HEK293 (cell line): ENCODE data around the gene CCDC73.

Experiments
- KLF8 ChIP-seq: fragments of 450-650 bp; formaldehyde crosslinking; IDR thresholded peaks from 2 replicates; pipeline ENCODE4 v1.5.1; 2016; ENCODE audit warnings: missing biosample characterization, missing genetic modification characterization
- SP7 ChIP-seq: fragments of 450-650 bp; formaldehyde crosslinking; IDR thresholded peaks from 2 replicates; pipeline ENCODE4 v1.5.1; 2016; ENCODE audit warnings: missing biosample characterization, missing genetic modification characterization
- ZNF169 ChIP-seq: fragments of 450-650 bp; formaldehyde crosslinking; IDR thresholded peaks from 2 replicates; pipeline ENCODE4 v1.5.1; 2016; ENCODE audit warnings: missing biosample characterization, missing genetic modification characterization
- ZNF202 ChIP-seq: fragments of 450-650 bp; formaldehyde crosslinking; IDR thresholded peaks from 2 replicates; pipeline ENCODE4 v1.5.1; 2016; ENCODE audit warnings: missing biosample characterization, missing genetic modification characterization, borderline replicate concordance
- ZNF214 ChIP-seq: fragments of 450-650 bp; formaldehyde crosslinking; IDR thresholded peaks from 2 replicates; pipeline ENCODE4 v1.5.1; 2017; ENCODE audit warnings: missing biosample characterization, mild to moderate bottlenecking, missing genetic modification characterization, borderline replicate concordance
- ZNF223 ChIP-seq: fragments of 450-650 bp; formaldehyde crosslinking; IDR thresholded peaks from 2 replicates; pipeline ENCODE4 v1.5.1; 2016; ENCODE audit warnings: missing biosample characterization, missing genetic modification characterization
- ZNF518A ChIP-seq: fragments of 450-650 bp; formaldehyde crosslinking; conservative IDR thresholded peaks from 2 replicates; pipeline ENCODE4 v1.5.1; 2016; ENCODE audit warnings: low read depth, missing biosample characterization, missing genetic modification characterization
- ZNF558 ChIP-seq: fragments of 450-650 bp; formaldehyde crosslinking; IDR thresholded peaks from 2 replicates; pipeline ENCODE4 v1.5.1; 2016; ENCODE audit warnings: missing biosample characterization, missing genetic modification characterization
- ZNF660 ChIP-seq: fragments of 450-650 bp; IDR thresholded peaks from 2 replicates; pipeline ENCODE4 v1.5.1; 2018; ENCODE audit warnings: missing biosample characterization, mild to moderate bottlenecking, missing genetic modification characterization
- ZNF701 ChIP-seq: fragments of 450-650 bp; formaldehyde crosslinking; IDR thresholded peaks from 2 replicates; pipeline ENCODE4 v1.5.1; 2016; ENCODE audit warnings: missing biosample characterization, missing genetic modification characterization
- ZNF792 ChIP-seq: fragments of 450-650 bp; formaldehyde crosslinking; IDR thresholded peaks from 2 replicates; pipeline ENCODE4 v1.5.1; 2016; ENCODE audit warnings: missing biosample characterization, missing genetic modification characterization
- TF ChIP-seq, protein P1 (sequence below): fragments of 450-650 bp; formaldehyde crosslinking; IDR thresholded peaks from 2 replicates; pipeline ENCODE4 v1.5.1; 2016; ENCODE audit warnings: missing biosample characterization, missing genetic modification characterization

- TF ChIP-seq, protein P1, sequence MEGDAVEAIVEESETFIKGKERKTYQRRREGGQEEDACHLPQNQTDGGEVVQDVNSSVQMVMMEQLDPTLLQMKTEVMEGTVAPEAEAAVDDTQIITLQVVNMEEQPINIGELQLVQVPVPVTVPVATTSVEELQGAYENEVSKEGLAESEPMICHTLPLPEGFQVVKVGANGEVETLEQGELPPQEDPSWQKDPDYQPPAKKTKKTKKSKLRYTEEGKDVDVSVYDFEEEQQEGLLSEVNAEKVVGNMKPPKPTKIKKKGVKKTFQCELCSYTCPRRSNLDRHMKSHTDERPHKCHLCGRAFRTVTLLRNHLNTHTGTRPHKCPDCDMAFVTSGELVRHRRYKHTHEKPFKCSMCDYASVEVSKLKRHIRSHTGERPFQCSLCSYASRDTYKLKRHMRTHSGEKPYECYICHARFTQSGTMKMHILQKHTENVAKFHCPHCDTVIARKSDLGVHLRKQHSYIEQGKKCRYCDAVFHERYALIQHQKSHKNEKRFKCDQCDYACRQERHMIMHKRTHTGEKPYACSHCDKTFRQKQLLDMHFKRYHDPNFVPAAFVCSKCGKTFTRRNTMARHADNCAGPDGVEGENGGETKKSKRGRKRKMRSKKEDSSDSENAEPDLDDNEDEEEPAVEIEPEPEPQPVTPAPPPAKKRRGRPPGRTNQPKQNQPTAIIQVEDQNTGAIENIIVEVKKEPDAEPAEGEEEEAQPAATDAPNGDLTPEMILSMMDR (tag by site-specific recombination) = no peak
- no peak for TF ChIP-seq ZNF169 (tag by site-specific recombination)
- TF ChIP-seq ZNF214 (tag by site-specific recombination) = no peak
- no peak for TF ChIP-seq KLF8 (tag by site-specific recombination)
- no peak for TF ChIP-seq SP7
- no peak for TF ChIP-seq ZNF223 (tag by site-specific recombination)
- no peak for TF ChIP-seq ZNF660 (tag by site-specific recombination)
- TF ChIP-seq ZNF701 (tag by site-specific recombination) = no peak
- no peak for TF ChIP-seq ZNF202 (tag by site-specific recombination)
- no peak for TF ChIP-seq ZNF558
- no peak for TF ChIP-seq ZNF792 (tag by site-specific recombination)
- TF ChIP-seq ZNF518A (tag by site-specific recombination) = no peak
These were observed 18.6 kb downstream of the CCDC73 start for GRCh38 chr11:32775908-32776307.
